Stimulated activated CD8-positive, alpha-beta memory T cell treated with anti-CD3 and anti-CD28 coated beads, Interleukin-15, amount 100 ng/mL, for 4 hours (primary cell): ENCODE data around the gene ITPR1.

ENCODE experiments used
- DNase-seq, 2 donors: peaks; one replicate each; pipeline ENCODE4 v3.0.0-alpha.2; 2020; ENCODE audit warnings: low read depth in 2 of 2

ITPR1 gene

DNA sequence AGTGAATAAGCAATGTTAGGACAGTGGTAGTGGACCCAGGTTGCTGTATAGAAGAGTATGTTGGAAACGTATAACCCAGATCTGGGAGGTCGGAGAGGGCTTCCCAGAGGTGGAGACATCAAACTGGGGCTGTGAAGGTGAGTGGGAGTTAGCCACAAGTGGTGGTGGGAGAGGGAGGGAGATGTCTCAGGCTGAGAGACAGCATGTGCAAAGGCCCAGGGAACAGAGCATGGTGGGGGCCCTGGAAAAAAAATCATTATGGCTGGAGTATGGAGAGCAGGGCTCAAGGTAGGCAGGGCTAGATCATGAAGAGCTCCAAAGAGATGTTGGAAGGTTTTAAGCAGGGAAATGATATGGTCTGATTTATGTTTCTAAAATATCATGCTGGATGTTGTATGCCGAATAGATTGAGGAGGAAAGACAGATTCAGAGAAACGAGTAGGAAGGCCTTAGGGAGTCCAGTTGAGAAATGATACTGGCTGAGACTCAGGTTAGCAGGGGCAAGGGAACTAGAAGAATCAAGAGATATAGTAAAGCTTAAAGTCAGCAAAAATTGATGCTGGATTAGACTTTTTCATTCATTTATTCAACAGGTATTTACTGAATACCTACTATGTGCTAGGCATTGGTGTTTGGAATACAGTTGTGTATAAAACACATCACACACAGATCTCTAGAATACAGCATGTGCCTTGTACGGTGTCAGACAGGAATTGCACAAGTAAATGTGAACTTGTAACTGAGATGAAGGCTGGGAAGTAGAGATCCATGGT is 17.0 kb downstream of the ITPR1 start:
- no peak for DNase-seq

- no peak for DNase-seq
These were observed 18.5 kb downstream of the ITPR1 start for GRCh38 chr3:4511491-4512262.

DNA sequence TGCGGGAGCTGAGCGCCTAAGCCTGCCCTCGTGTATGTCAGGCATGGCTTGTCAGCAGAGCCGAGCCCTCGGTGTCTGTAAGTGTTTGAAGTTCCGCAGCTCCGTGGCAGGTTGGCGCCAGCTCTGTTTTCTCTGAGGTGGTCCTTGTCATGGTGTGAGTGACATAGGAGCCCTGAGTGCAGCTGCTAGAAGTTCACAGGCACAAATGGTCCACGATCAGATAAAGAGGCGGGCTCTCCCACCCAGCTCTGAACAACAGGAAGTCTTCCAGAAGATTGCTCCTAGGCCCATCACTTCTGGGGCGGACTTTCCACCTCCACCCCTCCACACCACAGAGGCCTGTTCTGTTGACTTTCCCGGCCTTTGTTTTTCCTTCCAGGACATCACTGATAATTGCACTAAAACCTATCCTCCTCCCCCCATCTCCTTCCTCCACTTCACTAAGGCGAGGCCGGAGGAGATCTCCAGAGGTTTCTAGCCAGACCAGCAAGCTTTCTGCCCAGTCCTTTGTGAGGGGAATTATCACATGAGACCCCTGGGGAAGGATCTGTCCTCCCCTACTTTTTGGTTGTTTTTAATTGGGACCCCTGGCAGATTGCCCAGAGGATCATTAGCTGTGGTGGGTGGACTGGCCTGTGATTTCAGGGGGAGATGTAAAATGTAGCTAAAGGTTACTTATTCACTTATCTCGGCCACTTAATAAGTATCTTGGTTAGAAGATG is 19.9 kb downstream of the ITPR1 start:
- DNase-seq: no peak

- DNase-seq: no peak
These were observed 21.2 kb downstream of the ITPR1 start for GRCh38 chr3:4514321-4514720.

DNA sequence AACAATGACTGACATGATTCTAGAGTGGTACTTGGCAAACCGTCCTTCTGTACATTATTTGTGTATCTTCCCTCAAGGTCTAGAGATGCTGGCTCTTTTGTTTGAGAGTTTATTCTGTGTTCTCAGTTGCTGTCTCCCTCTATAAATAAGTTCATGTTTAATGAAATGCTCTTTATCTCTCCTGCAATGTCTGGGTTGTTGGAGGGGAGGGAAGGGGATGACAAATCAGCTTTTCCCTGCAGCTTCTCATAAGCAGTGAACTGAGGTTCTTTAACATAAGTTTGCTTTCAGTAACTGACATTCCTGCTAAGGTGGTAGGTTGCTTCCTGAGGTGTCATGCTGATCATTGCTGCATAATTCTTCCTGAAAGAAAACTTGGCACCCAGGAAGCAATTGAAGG is 21.8 kb downstream of the ITPR1 start:
- DNase-seq: no peak

DNA sequence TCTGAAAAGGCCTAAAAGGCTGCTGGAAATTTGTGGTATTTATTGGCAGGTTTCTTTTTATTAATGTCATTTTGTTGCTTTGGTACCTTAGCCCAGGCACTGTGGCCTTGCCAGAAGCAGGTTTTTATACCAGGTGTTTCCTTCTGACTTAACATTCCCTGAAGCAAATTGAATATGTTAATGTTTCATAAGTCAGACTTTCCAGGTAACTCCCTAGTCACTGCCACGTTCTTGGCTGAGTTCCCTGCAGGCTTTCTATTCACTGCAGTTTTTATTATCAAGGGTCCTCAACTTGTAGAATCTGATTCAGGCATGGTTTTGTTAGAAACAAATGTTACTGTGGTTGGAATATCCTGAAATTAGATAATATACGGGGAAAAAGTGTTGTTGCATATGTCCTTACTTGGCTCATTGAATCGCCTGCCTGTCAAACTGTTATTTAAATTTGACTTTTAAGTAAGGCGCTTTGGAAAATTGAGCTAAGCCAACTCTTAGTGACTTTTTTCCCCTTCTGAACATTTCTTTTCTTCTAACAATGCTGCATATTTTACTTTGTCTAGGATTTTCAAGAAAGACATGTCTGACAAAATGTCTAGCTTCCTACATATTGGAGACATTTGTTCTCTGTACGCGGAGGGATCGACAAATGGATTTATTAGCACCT is 22.9 kb downstream of the ITPR1 start:
- DNase-seq: no peak

- DNase-seq: no peak
These were observed 23.9 kb downstream of the ITPR1 start for GRCh38 chr3:4517093-4517492.

- DNase-seq: no peak
These were observed 24.6 kb downstream of the ITPR1 start for GRCh38 chr3:4517643-4518311.

GRCh38 chr3:4520033-4520816 is 27.1 kb downstream of the ITPR1 start:
- DNase-seq: no peak

GRCh38 chr3:4522947-4523346 is 29.8 kb downstream of the ITPR1 start:
- no peak for DNase-seq

- DNase-seq: no peak
These were observed 30.9 kb downstream of the ITPR1 start for GRCh38 chr3:4523710-4524698.

DNA sequence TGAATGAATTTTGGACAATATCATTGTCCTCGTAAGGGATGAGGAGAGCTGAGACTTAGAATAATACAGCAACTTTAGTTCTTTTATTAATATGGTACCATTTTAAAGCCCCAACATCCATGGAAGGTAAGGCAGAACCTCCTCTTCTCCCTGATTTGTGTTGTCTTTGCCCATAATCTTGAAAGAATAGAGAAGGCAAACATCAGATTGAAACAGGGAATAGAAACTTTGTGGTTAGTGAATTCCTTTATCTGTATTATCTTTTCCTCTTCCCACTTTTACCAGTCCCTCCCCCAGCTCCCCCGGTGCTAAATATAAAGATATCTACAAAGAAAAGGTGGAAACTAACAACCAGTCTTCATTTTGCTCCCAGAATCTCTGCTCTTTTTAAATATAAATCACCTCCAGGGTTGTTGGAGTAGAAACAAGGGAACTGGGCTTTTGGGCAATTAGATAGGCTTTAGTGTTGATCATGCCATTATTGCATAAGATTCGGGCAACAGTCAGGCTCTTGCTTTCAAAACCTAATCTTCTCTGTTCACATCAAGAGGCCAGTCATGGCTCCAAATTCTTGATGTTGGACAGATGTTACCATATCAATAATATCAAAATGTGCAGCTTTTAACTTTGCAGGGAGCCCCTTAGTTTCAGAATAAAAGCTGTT is 32.5 kb downstream of the ITPR1 start:
- DNase-seq: no peak

GRCh38 chr3:4528320-4528719 is 35.2 kb downstream of the ITPR1 start:
- DNase-seq: no peak

DNA sequence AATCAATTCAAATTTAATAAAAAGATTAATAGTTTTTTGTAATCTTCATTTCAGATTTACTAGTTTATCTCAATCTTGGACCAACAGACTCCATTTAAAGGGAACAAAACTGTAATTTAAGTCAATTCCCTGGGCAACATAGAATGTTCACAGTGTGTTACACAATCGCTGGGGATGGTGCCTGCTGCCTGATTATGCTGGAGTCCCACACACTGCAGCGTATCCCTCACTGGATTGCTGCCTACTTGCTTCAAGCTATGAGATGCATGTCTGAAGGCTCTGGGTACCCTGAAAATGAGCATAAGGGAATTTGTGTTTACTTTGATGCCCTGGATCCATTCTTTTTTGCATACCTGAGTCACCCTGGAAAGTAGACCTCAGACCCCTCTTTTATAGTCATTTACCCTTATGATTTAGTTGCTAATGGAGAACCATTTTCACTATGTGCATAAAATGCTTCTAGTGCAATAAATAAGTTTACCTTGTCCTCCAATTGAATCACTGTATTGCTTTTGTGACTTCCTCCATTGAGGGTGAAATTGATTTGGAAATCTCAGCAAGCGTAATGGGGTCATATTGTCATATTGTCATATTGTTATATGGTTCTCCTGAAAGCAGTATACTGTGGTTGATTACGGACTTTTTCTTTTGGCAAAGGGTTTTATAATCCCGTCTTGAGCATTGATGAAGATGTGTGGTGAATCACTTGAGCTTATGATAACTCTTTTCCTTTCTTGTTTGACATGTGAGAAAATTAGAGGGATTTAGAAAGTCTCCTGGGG is 35.9 kb downstream of the ITPR1 start:
- DNase-seq: no peak

DNA sequence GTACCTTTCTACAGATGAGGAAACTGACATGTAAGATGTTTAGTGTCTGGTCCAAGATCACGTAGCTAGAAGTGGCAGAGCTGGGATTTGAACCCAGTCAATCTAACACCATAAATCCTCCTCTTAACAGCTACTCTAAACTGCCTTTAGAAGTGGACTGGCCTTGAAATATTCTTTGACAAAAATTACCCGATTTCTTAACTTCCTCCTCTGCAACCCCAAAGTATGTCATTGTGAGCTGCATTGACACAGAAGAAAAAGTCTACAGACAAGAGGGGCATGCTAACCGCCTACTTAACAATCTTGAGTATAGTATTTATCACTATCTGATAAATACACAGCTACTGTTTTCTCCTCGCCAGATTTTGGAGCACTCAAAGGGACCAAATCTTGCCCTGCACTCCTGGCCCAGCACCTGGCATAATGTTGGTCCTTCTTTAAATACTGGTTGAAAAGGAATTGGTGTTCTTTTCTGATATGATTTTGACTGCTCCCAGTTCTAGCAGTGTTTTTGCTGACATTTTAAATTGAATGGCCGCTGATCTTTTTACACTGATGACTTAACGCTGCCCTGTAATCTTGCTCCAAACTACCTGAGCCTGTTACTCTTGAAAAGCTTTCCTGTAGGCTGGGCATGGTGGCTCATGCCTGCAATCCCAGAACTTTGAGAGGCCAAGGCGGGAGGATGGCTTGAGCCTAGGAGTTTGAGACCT is 36.9 kb downstream of the ITPR1 start:
- DNase-seq: no peak

- DNase-seq: no peak
These were observed 38.4 kb downstream of the ITPR1 start for GRCh38 chr3:4531478-4532025.

GRCh38 chr3:4532535-4533112 is 39.5 kb downstream of the ITPR1 start:
- DNase-seq: no peak
